HEK293 (cell line): Measurements from ENCODE around the gene XAF1.

Source experiments
- CTCF ChIA-PET: fragments of 350-600 bp; formaldehyde crosslinking; extraction: SDS; loops from one replicate; lab custom pipeline; 2021; ENCODE audit warnings: antibody characterized with exemption; lab: Yijun Ruan, JAX
- POLR2A ChIA-PET: fragments of 300-600 bp; formaldehyde crosslinking; extraction: SDS; loops from one replicate; lab custom pipeline; 2020; ENCODE audit warnings: antibody characterized with exemption, inconsistent platforms; lab: Yijun Ruan, JAX
- H3K27ac ChIP-seq: fragments of 200-500 bp; sonication (Bioruptor generic); 2 replicates; pipeline ENCODE4 v1.5.1; 2014; ENCODE audit warnings: low read depth, low read length, control low read depth, inconsistent platforms; ENCODE audit errors: extremely low read depth
- H3K36me3 ChIP-seq, 2 experiments: fragments of 200-500 bp in 1 of 2; sonication (Bioruptor generic) in 1 of 2; 1 replicate in 1 of 2; 2 replicates in 1 of 2; pipeline ENCODE4 v1.5.1; 2014 to 2017; ENCODE audit warnings: inconsistent platforms in 2 of 2, low read length in 2 of 2; ENCODE audit not compliant: control insufficient read depth in 2 of 2, insufficient read depth in 1 of 2
- H3K4me1 ChIP-seq: fragments of 200-500 bp; sonication (Bioruptor generic); 2 replicates; pipeline ENCODE4 v1.5.1; 2014; ENCODE audit warnings: mild to moderate bottlenecking, low read length, inconsistent platforms; ENCODE audit not compliant: control insufficient read depth, insufficient read depth
- H3K4me3 ChIP-seq: 2 replicates; pipeline ENCODE4 v1.5.1; 2011; ENCODE audit warnings: low read depth, mild to moderate bottlenecking, control low read depth, low read length, moderate library complexity
- H3K9me3 ChIP-seq: fragments of 200-500 bp; sonication (Bioruptor generic); 2 replicates; pipeline ENCODE4 v1.5.1; 2014; ENCODE audit warnings: low read depth, low read length, inconsistent platforms; ENCODE audit not compliant: control insufficient read depth, insufficient read depth
- HOXA7 ChIP-seq: sonication (generic); formaldehyde crosslinking; IDR thresholded peaks from 2 replicates; pipeline ENCODE4 v1.8.1; 2022; ENCODE audit warnings: missing genetic modification reagents, borderline replicate concordance
- KLF10 ChIP-seq: fragments of 450-650 bp; IDR thresholded peaks from 2 replicates; pipeline ENCODE4 v1.5.1; 2018; ENCODE audit warnings: missing biosample characterization, mild to moderate bottlenecking, missing genetic modification characterization
- MZF1 ChIP-seq: fragments of 450-650 bp; formaldehyde crosslinking; IDR thresholded peaks from 2 replicates; pipeline ENCODE4 v1.5.1; 2017; ENCODE audit warnings: missing biosample characterization, missing genetic modification characterization, borderline replicate concordance
- ZBTB21 ChIP-seq: fragments of 450-650 bp; formaldehyde crosslinking; IDR thresholded peaks from 2 replicates; pipeline ENCODE4 v1.5.1; 2017; ENCODE audit warnings: missing biosample characterization, missing genetic modification characterization
- ZNF335 ChIP-seq: fragments of 450-650 bp; formaldehyde crosslinking; conservative IDR thresholded peaks from 2 replicates; pipeline ENCODE4 v1.5.1; 2016; ENCODE audit warnings: missing biosample characterization, missing genetic modification characterization
- ZNF501 ChIP-seq: fragments of 450-650 bp; formaldehyde crosslinking; IDR thresholded peaks from 2 replicates; pipeline ENCODE4 v1.5.1; 2016; ENCODE audit warnings: missing biosample characterization, missing genetic modification characterization
- ZNF561 ChIP-seq: fragments of 450-650 bp; IDR thresholded peaks from 2 replicates; pipeline ENCODE4 v1.5.1; 2018; ENCODE audit warnings: missing biosample characterization, missing genetic modification characterization, borderline replicate concordance
- ZNF629 ChIP-seq: fragments of 450-650 bp; formaldehyde crosslinking; IDR thresholded peaks from 2 replicates; pipeline ENCODE4 v1.5.1; 2017; ENCODE audit warnings: missing biosample characterization, missing genetic modification characterization
- ZNF830 ChIP-seq: fragments of 450-650 bp; IDR thresholded peaks from 2 replicates; pipeline ENCODE4 v1.5.0; 2018; ENCODE audit warnings: missing biosample characterization, missing genetic modification characterization, low read depth, mild to moderate bottlenecking, moderate library complexity
- ZSCAN23 ChIP-seq: fragments of 450-650 bp; formaldehyde crosslinking; IDR thresholded peaks from 2 replicates; pipeline ENCODE4 v1.5.1; 2016; ENCODE audit warnings: missing biosample characterization, missing genetic modification characterization
- TF ChIP-seq, protein P1 (sequence below): fragments of 450-650 bp; formaldehyde crosslinking; IDR thresholded peaks from 2 replicates; pipeline ENCODE4 v1.5.1; 2016; ENCODE audit warnings: missing biosample characterization, missing genetic modification characterization, low read depth
- TF ChIP-seq, protein P2 (sequence below): fragments of 450-650 bp; formaldehyde crosslinking; IDR thresholded peaks from 2 replicates; pipeline ENCODE4 v1.5.1; 2016; ENCODE audit warnings: missing biosample characterization, missing genetic modification characterization
- TF ChIP-seq, protein P3 (sequence below): fragments of 450-650 bp; formaldehyde crosslinking; IDR thresholded peaks from 2 replicates; pipeline ENCODE4 v1.5.1; 2016; ENCODE audit warnings: missing biosample characterization, missing genetic modification characterization
- TF ChIP-seq, protein P4 (sequence below): fragments of 450-650 bp; formaldehyde crosslinking; IDR thresholded peaks from 2 replicates; pipeline ENCODE4 v1.5.1; 2016; ENCODE audit warnings: missing biosample characterization, missing genetic modification characterization
- TF ChIP-seq, protein P5 (sequence below): fragments of 450-650 bp; formaldehyde crosslinking; IDR thresholded peaks from 2 replicates; pipeline ENCODE4 v1.5.1; 2017; ENCODE audit warnings: missing biosample characterization, missing genetic modification characterization

Gene XAF1

DNA sequence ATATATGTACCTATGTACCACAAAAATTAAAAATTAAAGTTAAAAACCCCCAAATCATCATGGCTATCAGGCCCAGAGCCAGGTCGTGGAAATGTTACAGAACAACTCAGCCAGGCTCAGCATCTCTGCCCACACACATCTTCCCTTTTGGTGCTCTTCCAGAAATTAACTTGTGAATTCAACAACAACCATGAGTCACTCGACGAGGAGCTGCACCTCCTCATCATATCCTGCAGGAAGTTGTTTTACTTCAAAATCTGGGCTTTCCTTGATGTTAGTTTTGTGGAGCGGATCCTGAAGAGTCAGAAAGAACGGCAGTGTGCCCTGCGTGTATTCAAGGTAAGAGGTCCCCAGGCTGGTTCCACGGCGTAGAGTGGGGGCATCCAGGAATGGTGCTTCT lies 30.8 kb downstream of the XAF1 start (continued):
- TF ChIP-seq, protein P1, sequence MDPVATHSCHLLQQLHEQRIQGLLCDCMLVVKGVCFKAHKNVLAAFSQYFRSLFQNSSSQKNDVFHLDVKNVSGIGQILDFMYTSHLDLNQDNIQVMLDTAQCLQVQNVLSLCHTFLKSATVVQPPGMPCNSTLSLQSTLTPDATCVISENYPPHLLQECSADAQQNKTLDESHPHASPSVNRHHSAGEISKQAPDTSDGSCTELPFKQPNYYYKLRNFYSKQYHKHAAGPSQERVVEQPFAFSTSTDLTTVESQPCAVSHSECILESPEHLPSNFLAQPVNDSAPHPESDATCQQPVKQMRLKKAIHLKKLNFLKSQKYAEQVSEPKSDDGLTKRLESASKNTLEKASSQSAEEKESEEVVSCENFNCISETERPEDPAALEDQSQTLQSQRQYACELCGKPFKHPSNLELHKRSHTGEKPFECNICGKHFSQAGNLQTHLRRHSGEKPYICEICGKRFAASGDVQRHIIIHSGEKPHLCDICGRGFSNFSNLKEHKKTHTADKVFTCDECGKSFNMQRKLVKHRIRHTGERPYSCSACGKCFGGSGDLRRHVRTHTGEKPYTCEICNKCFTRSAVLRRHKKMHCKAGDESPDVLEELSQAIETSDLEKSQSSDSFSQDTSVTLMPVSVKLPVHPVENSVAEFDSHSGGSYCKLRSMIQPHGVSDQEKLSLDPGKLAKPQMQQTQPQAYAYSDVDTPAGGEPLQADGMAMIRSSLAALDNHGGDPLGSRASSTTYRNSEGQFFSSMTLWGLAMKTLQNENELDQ (tag by site-specific recombination): no peak
- TF ChIP-seq ZNF830 (tag by site-specific recombination): no peak
- TF ChIP-seq ZSCAN23: no peak
- TF ChIP-seq, protein P2, sequence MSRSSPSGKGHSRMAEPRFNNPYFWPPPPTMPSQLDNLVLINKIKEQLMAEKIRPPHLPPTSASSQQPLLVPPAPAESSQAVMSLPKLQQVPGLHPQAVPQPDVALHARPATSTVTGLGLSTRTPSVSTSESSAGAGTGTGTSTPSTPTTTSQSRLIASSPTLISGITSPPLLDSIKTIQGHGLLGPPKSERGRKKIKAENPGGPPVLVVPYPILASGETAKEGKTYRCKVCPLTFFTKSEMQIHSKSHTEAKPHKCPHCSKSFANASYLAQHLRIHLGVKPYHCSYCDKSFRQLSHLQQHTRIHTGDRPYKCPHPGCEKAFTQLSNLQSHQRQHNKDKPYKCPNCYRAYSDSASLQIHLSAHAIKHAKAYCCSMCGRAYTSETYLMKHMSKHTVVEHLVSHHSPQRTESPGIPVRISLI (tag by site-specific recombination): no peak
- no peak for TF ChIP-seq MZF1 (tag by site-specific recombination)
- no peak for TF ChIP-seq KLF10
- TF ChIP-seq, protein P3, sequence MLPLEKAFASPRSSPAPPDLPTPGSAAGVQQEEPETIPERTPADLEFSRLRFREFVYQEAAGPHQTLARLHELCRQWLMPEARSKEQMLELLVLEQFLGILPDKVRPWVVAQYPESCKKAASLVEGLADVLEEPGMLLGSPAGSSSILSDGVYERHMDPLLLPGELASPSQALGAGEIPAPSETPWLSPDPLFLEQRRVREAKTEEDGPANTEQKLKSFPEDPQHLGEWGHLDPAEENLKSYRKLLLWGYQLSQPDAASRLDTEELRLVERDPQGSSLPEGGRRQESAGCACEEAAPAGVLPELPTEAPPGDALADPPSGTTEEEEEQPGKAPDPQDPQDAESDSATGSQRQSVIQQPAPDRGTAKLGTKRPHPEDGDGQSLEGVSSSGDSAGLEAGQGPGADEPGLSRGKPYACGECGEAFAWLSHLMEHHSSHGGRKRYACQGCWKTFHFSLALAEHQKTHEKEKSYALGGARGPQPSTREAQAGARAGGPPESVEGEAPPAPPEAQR: no peak
- TF ChIP-seq ZNF561 (tag by site-specific recombination): no peak
- TF ChIP-seq HOXA7 (CRISPR knock-in tag): no peak
- TF ChIP-seq, all 188 proteins: peak for 0

DNA sequence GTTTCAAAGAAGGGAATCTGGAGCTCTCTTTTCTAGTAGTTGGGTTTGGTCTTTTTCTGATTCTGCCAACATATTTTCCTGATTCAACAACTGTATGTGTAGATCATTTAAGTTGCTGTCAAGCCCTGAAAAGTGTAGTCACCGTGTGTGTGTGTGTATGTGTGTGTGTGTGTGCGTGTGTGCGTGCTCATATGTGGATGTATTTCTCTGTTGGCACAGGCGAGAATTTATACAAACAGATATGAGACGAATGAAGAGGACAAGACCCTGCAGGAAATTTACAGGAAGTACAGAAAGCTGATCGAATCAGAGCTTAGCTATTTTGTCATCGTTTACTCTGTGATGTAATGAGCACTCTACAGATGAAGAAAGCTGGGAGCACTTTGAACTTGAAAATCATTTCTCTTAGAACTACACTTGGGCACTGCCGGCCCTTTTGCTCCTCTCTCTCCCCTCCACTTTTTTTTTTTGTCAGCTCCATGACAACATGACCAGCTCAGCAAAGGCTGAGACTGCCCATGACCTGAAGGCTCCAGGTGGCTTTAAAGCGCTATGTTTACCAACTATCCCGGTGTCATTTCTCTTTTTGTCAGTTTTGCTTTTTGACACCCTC lies 31.3 kb downstream of the XAF1 start:
- no peak for TF ChIP-seq ZNF501 (tag by site-specific recombination)
- TF ChIP-seq ZBTB21 (tag by site-specific recombination): peak; percentile 79; the same call in 1 of the 2 replicates
- TF ChIP-seq, protein P4, sequence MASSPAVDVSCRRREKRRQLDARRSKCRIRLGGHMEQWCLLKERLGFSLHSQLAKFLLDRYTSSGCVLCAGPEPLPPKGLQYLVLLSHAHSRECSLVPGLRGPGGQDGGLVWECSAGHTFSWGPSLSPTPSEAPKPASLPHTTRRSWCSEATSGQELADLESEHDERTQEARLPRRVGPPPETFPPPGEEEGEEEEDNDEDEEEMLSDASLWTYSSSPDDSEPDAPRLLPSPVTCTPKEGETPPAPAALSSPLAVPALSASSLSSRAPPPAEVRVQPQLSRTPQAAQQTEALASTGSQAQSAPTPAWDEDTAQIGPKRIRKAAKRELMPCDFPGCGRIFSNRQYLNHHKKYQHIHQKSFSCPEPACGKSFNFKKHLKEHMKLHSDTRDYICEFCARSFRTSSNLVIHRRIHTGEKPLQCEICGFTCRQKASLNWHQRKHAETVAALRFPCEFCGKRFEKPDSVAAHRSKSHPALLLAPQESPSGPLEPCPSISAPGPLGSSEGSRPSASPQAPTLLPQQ (tag by site-specific recombination): no peak
- TF ChIP-seq ZNF629 (tag by site-specific recombination): peak; percentile 61
- TF ChIP-seq ZNF335 (tag by site-specific recombination): 0 out of 2 replicates have a peak, but pooled peaks have one; percentile 30
- TF ChIP-seq, protein P5, sequence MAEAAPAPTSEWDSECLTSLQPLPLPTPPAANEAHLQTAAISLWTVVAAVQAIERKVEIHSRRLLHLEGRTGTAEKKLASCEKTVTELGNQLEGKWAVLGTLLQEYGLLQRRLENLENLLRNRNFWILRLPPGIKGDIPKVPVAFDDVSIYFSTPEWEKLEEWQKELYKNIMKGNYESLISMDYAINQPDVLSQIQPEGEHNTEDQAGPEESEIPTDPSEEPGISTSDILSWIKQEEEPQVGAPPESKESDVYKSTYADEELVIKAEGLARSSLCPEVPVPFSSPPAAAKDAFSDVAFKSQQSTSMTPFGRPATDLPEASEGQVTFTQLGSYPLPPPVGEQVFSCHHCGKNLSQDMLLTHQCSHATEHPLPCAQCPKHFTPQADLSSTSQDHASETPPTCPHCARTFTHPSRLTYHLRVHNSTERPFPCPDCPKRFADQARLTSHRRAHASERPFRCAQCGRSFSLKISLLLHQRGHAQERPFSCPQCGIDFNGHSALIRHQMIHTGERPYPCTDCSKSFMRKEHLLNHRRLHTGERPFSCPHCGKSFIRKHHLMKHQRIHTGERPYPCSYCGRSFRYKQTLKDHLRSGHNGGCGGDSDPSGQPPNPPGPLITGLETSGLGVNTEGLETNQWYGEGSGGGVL (tag by site-specific recombination): 0 out of 2 replicates have a peak, but pooled peaks have one; percentile 8
- no peaks in the 10 kb centered on the region for H3K4me1 ChIP-seq
- ChIA-PET CTCF (interaction anchor here (0.6 to 1.1 kb wide), 5 partner anchors 36 to 138 kb away, joined by 3 to 4 read pairs (median 4); no protein-coding TSS in a partner anchor), POLR2A (no interaction called here)
- H3K27ac ChIP-seq: no peak overlapping the region
- no peak overlapping the region for H3K4me3 ChIP-seq
- H3K36me3 ChIP-seq: no peaks in the 10 kb centered on the region
- no peaks in the 10 kb centered on the region for H3K9me3 ChIP-seq
